ENCODE data around the gene REXO4.

GRCh38 chr9:133465984-133466383 lies 48.2 kb upstream of the REXO4 start:
- TF ChIP-seq GATA3 (IDR thresholded peaks at IDR 0.05; ENCODE audit: low read depth, low read length): no peak
- TF ChIP-seq GATA2 (IDR thresholded peaks at IDR 0.05; ENCODE audit: low read depth, low read length): no peak

Data from SH-SY5Y (cell line).